ENCODE measurements around the gene KLRC4.

Gene KLRC4

DNA sequence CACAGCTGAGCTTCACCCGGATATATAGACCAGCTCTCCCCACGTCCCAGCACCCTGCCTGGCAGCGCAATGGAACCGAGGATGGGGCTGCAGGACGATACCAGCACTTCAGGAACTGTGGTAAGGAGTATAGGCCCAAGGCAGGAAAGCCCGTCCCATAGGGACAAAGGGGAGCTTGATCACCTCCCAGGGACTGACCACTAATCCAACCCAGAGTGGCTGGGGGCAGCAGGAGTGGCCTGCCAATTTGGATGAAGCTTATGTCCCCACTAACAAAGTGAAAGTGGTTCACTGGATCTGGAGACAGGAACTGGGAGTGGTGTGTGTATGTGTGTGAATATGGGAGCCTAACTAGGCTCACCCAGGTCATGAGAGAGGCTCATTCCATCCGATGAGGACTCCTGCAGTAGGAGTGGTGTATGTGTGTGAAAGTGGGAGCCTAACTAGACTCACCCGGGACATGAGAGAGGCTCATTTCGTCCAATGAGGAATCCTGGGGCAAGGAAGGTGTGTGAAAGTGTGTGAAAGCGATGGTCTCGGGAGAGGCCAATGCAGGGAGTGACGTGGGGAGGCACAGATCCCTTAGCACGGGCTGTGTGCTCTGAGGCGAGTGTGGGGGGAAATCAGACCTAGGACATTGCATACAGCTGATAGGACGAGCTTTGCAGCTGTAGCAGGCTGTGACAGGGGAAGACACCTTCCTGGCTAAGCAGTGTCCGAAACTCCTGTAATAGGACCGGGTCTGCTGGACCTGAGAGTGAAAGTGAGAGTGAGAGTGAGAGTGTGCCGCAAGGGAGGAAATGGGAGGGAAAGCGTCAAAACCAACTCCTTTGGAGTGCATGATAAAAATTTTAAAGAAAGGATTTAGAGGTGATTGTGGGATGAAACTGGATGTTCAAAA, 45.4 kb downstream of the KLRC4 start:
- TF ChIP-seq, protein P1, sequence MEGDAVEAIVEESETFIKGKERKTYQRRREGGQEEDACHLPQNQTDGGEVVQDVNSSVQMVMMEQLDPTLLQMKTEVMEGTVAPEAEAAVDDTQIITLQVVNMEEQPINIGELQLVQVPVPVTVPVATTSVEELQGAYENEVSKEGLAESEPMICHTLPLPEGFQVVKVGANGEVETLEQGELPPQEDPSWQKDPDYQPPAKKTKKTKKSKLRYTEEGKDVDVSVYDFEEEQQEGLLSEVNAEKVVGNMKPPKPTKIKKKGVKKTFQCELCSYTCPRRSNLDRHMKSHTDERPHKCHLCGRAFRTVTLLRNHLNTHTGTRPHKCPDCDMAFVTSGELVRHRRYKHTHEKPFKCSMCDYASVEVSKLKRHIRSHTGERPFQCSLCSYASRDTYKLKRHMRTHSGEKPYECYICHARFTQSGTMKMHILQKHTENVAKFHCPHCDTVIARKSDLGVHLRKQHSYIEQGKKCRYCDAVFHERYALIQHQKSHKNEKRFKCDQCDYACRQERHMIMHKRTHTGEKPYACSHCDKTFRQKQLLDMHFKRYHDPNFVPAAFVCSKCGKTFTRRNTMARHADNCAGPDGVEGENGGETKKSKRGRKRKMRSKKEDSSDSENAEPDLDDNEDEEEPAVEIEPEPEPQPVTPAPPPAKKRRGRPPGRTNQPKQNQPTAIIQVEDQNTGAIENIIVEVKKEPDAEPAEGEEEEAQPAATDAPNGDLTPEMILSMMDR (IDR thresholded peaks at IDR 0.05; ENCODE audit: low read depth, low read length, missing control alignments): no peak
- H3K27me3 ChIP-seq (replicated peaks): no peaks in the 10 kb centered on the region
- in situ Hi-C loops (cut with HindIII; ENCODE audit: low pct_ligation_motif_present, low sequenced_read_pairs): no loop called here
- H3K36me3 ChIP-seq (replicated peaks): no peaks in the 10 kb centered on the region
- peak overlapping the region; percentile 91 for H3K27ac ChIP-seq
- peak; percentile 36 for DNase-seq
- H3K4me3 ChIP-seq (ENCODE audit: low read depth, low read length): peak overlapping the region; percentile 66

DNA sequence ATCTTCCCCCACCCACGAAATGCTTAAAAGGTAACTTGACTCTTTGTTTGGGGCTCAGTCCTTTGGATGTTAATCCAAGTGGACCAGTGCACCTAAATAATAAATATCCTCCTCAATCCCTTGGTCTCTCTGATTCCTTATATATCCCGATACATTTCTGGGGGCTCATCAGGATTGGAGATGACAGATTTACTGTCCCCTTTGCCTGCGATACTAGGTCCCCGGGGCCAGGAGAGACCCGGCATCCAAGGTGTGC, 46.0 kb downstream of the KLRC4 start:
- H3K4me3 ChIP-seq (ENCODE audit: low read depth, low read length): peak overlapping the region; percentile 66
- TF ChIP-seq, protein P1 (IDR thresholded peaks at IDR 0.05; ENCODE audit: low read depth, low read length, missing control alignments): no peak
- H3K36me3 ChIP-seq (replicated peaks): no peaks in the 10 kb centered on the region
- H3K27ac ChIP-seq: peak overlapping the region; percentile 91
- in situ Hi-C loops (cut with HindIII; ENCODE audit: low pct_ligation_motif_present, low sequenced_read_pairs): no loop called here
- DNase-seq: no peak
- H3K27me3 ChIP-seq (replicated peaks): no peaks in the 10 kb centered on the region

- in situ Hi-C loops (cut with HindIII; ENCODE audit: low pct_ligation_motif_present, low sequenced_read_pairs): no loop called here
- peak overlapping the region; percentile 91 for H3K27ac ChIP-seq
- no peaks in the 10 kb centered on the region for H3K36me3 ChIP-seq (replicated peaks)
- no peak overlapping the region for H3K4me3 ChIP-seq (ENCODE audit: low read depth, low read length)
- TF ChIP-seq, protein P1 (IDR thresholded peaks at IDR 0.05; ENCODE audit: low read depth, low read length, missing control alignments): no peak
- no peaks in the 10 kb centered on the region for H3K27me3 ChIP-seq (replicated peaks)
- no peak for DNase-seq
Measured at GRCh38 chr12:10362828-10363657, 46.5 kb downstream of the KLRC4 start.

GRCh38 chr12:10362325-10362724, 47.2 kb downstream of the KLRC4 start:
- no peak for DNase-seq
- in situ Hi-C loops (cut with HindIII; ENCODE audit: low pct_ligation_motif_present, low sequenced_read_pairs): no loop called here
- H3K27ac ChIP-seq: peak overlapping the region; percentile 83
- H3K4me3 ChIP-seq (ENCODE audit: low read depth, low read length): no peak overlapping the region
- TF ChIP-seq, protein P1 (IDR thresholded peaks at IDR 0.05; ENCODE audit: low read depth, low read length, missing control alignments): no peak
- H3K36me3 ChIP-seq (replicated peaks): no peaks in the 10 kb centered on the region
- H3K27me3 ChIP-seq (replicated peaks): no peaks in the 10 kb centered on the region

DNA sequence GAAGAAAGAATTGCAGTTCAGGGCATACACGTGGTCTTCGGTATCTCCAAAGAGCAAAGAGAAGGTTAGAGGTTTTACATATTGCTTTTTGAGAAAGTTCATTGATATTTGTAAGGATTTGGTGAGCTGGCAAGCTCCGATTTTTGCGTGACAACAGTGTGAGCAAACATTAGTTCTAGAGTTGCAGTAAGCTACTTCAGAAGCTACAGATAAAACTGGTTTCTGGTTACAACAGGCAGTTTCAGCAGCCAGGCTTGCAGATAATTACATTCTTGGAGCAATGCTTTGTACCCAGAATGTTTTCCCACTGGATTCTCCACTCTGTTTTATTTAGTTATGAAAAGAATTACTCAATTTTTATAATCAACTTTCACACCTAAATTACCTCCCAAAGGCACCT, 47.9 kb downstream of the KLRC4 start:
- TF ChIP-seq, protein P1 (IDR thresholded peaks at IDR 0.05; ENCODE audit: low read depth, low read length, missing control alignments): no peak
- Histone ChIP-seq H3K4me3 (ENCODE audit: low read depth, low read length) (no peak overlapping the region), H3K36me3 (replicated peaks) (no peaks in the 10 kb centered on the region), H3K27ac (peak overlapping the region; percentile 83), H3K27me3 (replicated peaks) (no peaks in the 10 kb centered on the region)
- peak; percentile 76 for DNase-seq
- in situ Hi-C loops (cut with HindIII; ENCODE audit: low pct_ligation_motif_present, low sequenced_read_pairs): no loop called here
